Endothelial cell of umbilical vein (primary cell): ENCODE data around the gene NPY1R. TPM values are rescaled to one million over a fixed set of nuclear protein-coding genes. Genes with fewer than 3 reads are reported as not detected.

Experiments used
- BruUV-seq: library from RNA; stranded (reverse); fragments of 400-500 nt; replicated peaks from 2 replicates; lab custom pipeline; 2021; lab: Mats Ljungman, UMichigan
- CTCF ChIA-PET: fragments of 300-600, 350-600 bp; sonication (Branson Sonifier 250); formaldehyde crosslinking; loops from one replicate; lab custom pipeline; 2021; ENCODE audit warnings: antibody characterized with exemption, inconsistent platforms; lab: Charles Lee
- POLR2A ChIA-PET: fragments of 300-600, 350-600 bp; sonication (Branson Sonifier 250); formaldehyde crosslinking; loops from one replicate; lab custom pipeline; 2021; ENCODE audit warnings: antibody characterized with exemption, inconsistent platforms; lab: Charles Lee
- DNase-seq: peaks from one replicate; pipeline ENCODE4 v3.0.0-alpha.2; 2011; ENCODE audit warnings: low read depth, low spot score
- FAIRE-seq: peaks from 2 replicates; lab custom pipeline; 2011; peaks lifted over from hg19 to GRCh38; lab: Jason Lieb, UNC
- H2AFZ ChIP-seq: 2 replicates; pipeline ENCODE4 v1.6.0; 2012; ENCODE audit warnings: low read depth, low read length, control low read depth, inconsistent platforms
- H3K27ac ChIP-seq: 2 replicates; pipeline ENCODE4 v1.5.1; 2011; ENCODE audit warnings: low read depth, mild to moderate bottlenecking, control low read depth, low read length, moderate library complexity; ENCODE audit not compliant: insufficient read depth
- H3K27me3 ChIP-seq, 2 experiments: 2 replicates each; pipeline versions ENCODE4 v1.6.0 to v1.6.1; 2011; ENCODE audit warnings: low read length in 2 of 2, mixed read lengths in 1 of 2; ENCODE audit not compliant: control insufficient read depth in 2 of 2, insufficient read depth in 2 of 2
- H3K36me3 ChIP-seq, 2 experiments: 2 replicates in 1 of 2; 3 replicates in 1 of 2; pipeline ENCODE4 v1.5.1; 2011; ENCODE audit warnings: low read length in 2 of 2, mild to moderate bottlenecking in 1 of 2, moderate library complexity in 1 of 2; ENCODE audit not compliant: control insufficient read depth in 2 of 2, insufficient read depth in 2 of 2; ENCODE audit errors: extremely low read depth in 1 of 2
- H3K4me1 ChIP-seq: 3 replicates; pipeline ENCODE4 v1.5.1; 2011; ENCODE audit warnings: mild to moderate bottlenecking, low read length; ENCODE audit not compliant: control insufficient read depth, insufficient read depth; ENCODE audit errors: extremely low read depth
- H3K4me2 ChIP-seq: 2 replicates; pipeline ENCODE4 v1.6.1; 2011; ENCODE audit warnings: low read length, control low read depth, mixed read lengths; ENCODE audit not compliant: insufficient read depth
- H3K4me3 ChIP-seq, 3 experiments: fragments of 200-600 bp in 1 of 3; sonication (generic), shearing (Covaris generic) in 1 of 3; replicated peaks in 1 of 3; 2 replicates each; pipeline ENCODE4 v1.5.1; 2011 to 2016; ENCODE audit warnings: control low read depth in 3 of 3, low read length in 3 of 3, mild to moderate bottlenecking in 2 of 3, inconsistent platforms in 1 of 3, low read depth in 1 of 3, moderate library complexity in 1 of 3; ENCODE audit not compliant: insufficient read depth in 1 of 3
- H3K79me2 ChIP-seq: 2 replicates; pipeline ENCODE4 v1.6.0; 2012; ENCODE audit warnings: low read length, inconsistent platforms; ENCODE audit not compliant: control insufficient read depth, insufficient read depth
- H3K9ac ChIP-seq: replicated peaks from 2 replicates; pipeline ENCODE3; 2011; ENCODE audit warnings: low read length, control low read depth; ENCODE audit not compliant: insufficient read depth; ENCODE audit errors: extremely low read depth
- H3K9me1 ChIP-seq: replicated peaks from 3 replicates; pipeline ENCODE4 v1.6.0; 2011; ENCODE audit warnings: mild to moderate bottlenecking, low read length; ENCODE audit not compliant: control insufficient read depth, insufficient read depth; ENCODE audit errors: extremely low read depth
- H3K9me3 ChIP-seq: replicated peaks from 2 replicates; pipeline ENCODE4 v1.5.1; 2012; ENCODE audit warnings: low read length, inconsistent platforms; ENCODE audit not compliant: control insufficient read depth, insufficient read depth
- H4K20me1 ChIP-seq: replicated peaks from 2 replicates; pipeline ENCODE3; 2011; ENCODE audit warnings: mild to moderate bottlenecking, low read length; ENCODE audit not compliant: control insufficient read depth, insufficient read depth; ENCODE audit errors: extremely low read depth
- EZH2 ChIP-seq: IDR thresholded peaks from 2 replicates; pipeline ENCODE4 v1.6.1; 2012; ENCODE audit warnings: borderline replicate concordance, low read depth, mild to moderate bottlenecking, moderate library complexity, low read length, inconsistent platforms; ENCODE audit not compliant: severe bottlenecking
- FOS ChIP-seq: IDR thresholded peaks from 2 replicates; pipeline ENCODE4 v1.6.1; 2011; ENCODE audit warnings: mild to moderate bottlenecking, low read length, moderate library complexity, borderline replicate concordance; ENCODE audit not compliant: insufficient read depth
- GATA2 ChIP-seq: IDR thresholded peaks from 2 replicates; pipeline ENCODE4 v1.7.0; 2011; ENCODE audit warnings: low read depth, mild to moderate bottlenecking, moderate library complexity, mixed read lengths, low read length; ENCODE audit not compliant: insufficient read length, insufficient read depth
- JUN ChIP-seq: IDR thresholded peaks from 2 replicates; pipeline ENCODE4 v1.6.1; 2011; ENCODE audit warnings: borderline replicate concordance, low read depth; ENCODE audit not compliant: insufficient read length, insufficient read depth
- MYC ChIP-seq: IDR thresholded peaks from one replicate; pipeline ENCODE4 v1.6.1; 2011; ENCODE audit warnings: mild to moderate bottlenecking, low read depth, low read length
- POLR2A ChIP-seq: IDR thresholded peaks from 2 replicates; pipeline ENCODE4 v1.6.1; 2012; ENCODE audit warnings: low read depth, mild to moderate bottlenecking, control low read depth, low read length
- POLR2AphosphoS5 ChIP-seq: IDR thresholded peaks from 2 replicates; pipeline ENCODE4 v1.6.1; 2012; ENCODE audit warnings: low read depth, mild to moderate bottlenecking, control low read depth, low read length, moderate library complexity; ENCODE audit not compliant: insufficient read depth
- dilution Hi-C: fragments of 300-500 bp; cut with MboI; formaldehyde crosslinking; loops from one replicate; pipeline ENCODE4 v1.15.0; 2019; ENCODE audit warnings: low sequenced_read_pairs; ENCODE audit not compliant: extremely low pct_ligation_motif_present
- intact Hi-C: fragments of 100-400 bp; cut with micrococcal nuclease; formaldehyde crosslinking; loops from one replicate; pipeline ENCODE4 v1.10.0; 2022
- polyA plus RNA-seq, 4 experiments: library from polyadenylated mRNA; depleted of rRNA in 3 of 4; stranded (reverse) in 3 of 4; unstranded in 1 of 4; fragments of >200 nt; gene quantifications; 2 replicates each; pipeline versions ENCODE4 v1.2.1 to v1.2.3, GENCODE V29; 2011 to 2012; ENCODE audit warnings: missing spikeins in 1 of 4
- total RNA-seq: library from RNA; stranded (reverse); gene quantifications from 2 replicates; pipeline ENCODE4 v1.2.3, GENCODE V29; 2021
- TF ChIP-seq, protein P1 (sequence below): IDR thresholded peaks from 2 replicates; pipeline ENCODE4 v1.6.1; 2011; ENCODE audit not compliant: insufficient read depth, insufficient read length
- TF ChIP-seq, protein P2 (sequence below), 2 donors: IDR thresholded peaks; 1 replicate in 1 of 2; 2 replicates in 1 of 2; pipeline ENCODE4 v1.5.1; 2011; ENCODE audit warnings: low read length in 2 of 2, mild to moderate bottlenecking in 2 of 2, moderate library complexity in 2 of 2, control low read depth in 1 of 2, inconsistent platforms in 1 of 2, low read depth in 1 of 2; ENCODE audit not compliant: insufficient read depth in 1 of 2; ENCODE audit errors: extremely low read depth in 1 of 2

The NPY1R gene
- total and polyA plus RNA-seq, 2 donors (not counting 3 experiments of a cell fraction or from before 2014, with no cell fraction given), result 0.08 TPM; not detected in 1

DNA sequence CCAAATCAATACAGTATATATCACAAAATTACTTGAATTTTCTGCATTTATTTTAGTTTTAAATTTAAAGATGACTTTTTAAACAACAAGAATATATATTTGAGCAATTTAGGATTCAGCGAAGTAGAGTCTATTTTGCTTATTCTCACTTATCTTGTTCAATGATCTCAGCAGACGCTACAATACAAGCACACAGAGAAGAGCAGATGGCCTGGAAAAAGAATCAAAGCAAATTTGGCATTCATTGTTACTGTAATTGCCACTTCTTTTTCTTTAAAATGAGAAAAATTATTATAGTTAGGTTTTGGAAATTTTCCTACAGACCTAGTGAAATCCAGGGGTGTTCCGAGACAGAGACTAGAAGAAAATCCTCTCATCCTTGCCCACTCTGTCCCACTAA is 57.5 kb downstream of the NPY1R start:
- DNase-seq, result no peak
- Histone ChIP-seq H3K79me2 (no peaks in the 10 kb centered on the region), H3K36me3 (no peaks in the 10 kb centered on the region), H3K4me3 (no peak overlapping the region), H3K27me3 (no peaks in the 10 kb centered on the region), H3K9ac (no peak overlapping the region), H3K9me1 (no peaks in the 10 kb centered on the region), H3K27ac (no peak overlapping the region), H2AFZ (no peak overlapping the region), H3K9me3 (no peaks in the 10 kb centered on the region), H4K20me1 (no peaks in the 10 kb centered on the region), H3K4me1 (no peaks in the 10 kb centered on the region), H3K4me2 (no peak overlapping the region)
- dilution Hi-C loops (no loop called here), intact Hi-C loops (no loop called here)
- POLR2A ChIA-PET, result no interaction called here
- no TSS peak for BruUV-seq
- TF ChIP-seq, protein P1, sequence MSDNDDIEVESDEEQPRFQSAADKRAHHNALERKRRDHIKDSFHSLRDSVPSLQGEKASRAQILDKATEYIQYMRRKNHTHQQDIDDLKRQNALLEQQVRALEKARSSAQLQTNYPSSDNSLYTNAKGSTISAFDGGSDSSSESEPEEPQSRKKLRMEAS, result no peak
- TF ChIP-seq FOS (no peak), POLR2A (no peak), POLR2AphosphoS5 (no peak), EZH2 (no peak), JUN (no peak), MYC (no peak), GATA2 (no peak)
- TF ChIP-seq, protein P2, sequence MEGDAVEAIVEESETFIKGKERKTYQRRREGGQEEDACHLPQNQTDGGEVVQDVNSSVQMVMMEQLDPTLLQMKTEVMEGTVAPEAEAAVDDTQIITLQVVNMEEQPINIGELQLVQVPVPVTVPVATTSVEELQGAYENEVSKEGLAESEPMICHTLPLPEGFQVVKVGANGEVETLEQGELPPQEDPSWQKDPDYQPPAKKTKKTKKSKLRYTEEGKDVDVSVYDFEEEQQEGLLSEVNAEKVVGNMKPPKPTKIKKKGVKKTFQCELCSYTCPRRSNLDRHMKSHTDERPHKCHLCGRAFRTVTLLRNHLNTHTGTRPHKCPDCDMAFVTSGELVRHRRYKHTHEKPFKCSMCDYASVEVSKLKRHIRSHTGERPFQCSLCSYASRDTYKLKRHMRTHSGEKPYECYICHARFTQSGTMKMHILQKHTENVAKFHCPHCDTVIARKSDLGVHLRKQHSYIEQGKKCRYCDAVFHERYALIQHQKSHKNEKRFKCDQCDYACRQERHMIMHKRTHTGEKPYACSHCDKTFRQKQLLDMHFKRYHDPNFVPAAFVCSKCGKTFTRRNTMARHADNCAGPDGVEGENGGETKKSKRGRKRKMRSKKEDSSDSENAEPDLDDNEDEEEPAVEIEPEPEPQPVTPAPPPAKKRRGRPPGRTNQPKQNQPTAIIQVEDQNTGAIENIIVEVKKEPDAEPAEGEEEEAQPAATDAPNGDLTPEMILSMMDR (IDR thresholded peaks at IDR 0.05; ENCODE audit: extremely low read depth in 1 of 2, insufficient read depth in 1 of 2, low read depth in 1 of 2, low read length in 2 of 2), result no peak
- CTCF ChIA-PET, result no interaction called here
- FAIRE-seq, result no peak

Other genes starting within 250 kb of the NPY1R start
- gene NAF1, start 165.7 kb downstream of the NPY1R start, total RNA-seq, result 17.1 and 19.6 TPM in 2 replicates
- gene NAF1, start 165.7 kb downstream of the NPY1R start, polyA plus RNA-seq, result 3.0 and 3.2 TPM in 2 replicates
- gene NPY5R, start 11.3 kb upstream of the NPY1R start, total RNA-seq, result not detected in 2 replicates
- gene NPY5R, start 11.3 kb upstream of the NPY1R start, polyA plus RNA-seq, result not detected in 2 replicates
- not detected in 2 replicates for gene TKTL2, start 141.2 kb upstream of the NPY1R start, total RNA-seq
- not detected in 2 replicates for gene TKTL2, start 141.2 kb upstream of the NPY1R start, polyA plus RNA-seq
- gene TMA16, start 162.1 kb upstream of the NPY1R start, total RNA-seq, result 41.1 and 42.7 TPM in 2 replicates
- 2.9 and 4.2 TPM in 2 replicates for gene TMA16, start 162.1 kb upstream of the NPY1R start, polyA plus RNA-seq